Measurements from ENCODE around the gene TRAPPC1. TPM values are rescaled to one million over a fixed set of nuclear protein-coding genes. Genes with fewer than 3 reads are reported as not detected.

TRAPPC1 gene
- total RNA-seq, 1 experiment from 2014 or later: 132 TPM

DNA sequence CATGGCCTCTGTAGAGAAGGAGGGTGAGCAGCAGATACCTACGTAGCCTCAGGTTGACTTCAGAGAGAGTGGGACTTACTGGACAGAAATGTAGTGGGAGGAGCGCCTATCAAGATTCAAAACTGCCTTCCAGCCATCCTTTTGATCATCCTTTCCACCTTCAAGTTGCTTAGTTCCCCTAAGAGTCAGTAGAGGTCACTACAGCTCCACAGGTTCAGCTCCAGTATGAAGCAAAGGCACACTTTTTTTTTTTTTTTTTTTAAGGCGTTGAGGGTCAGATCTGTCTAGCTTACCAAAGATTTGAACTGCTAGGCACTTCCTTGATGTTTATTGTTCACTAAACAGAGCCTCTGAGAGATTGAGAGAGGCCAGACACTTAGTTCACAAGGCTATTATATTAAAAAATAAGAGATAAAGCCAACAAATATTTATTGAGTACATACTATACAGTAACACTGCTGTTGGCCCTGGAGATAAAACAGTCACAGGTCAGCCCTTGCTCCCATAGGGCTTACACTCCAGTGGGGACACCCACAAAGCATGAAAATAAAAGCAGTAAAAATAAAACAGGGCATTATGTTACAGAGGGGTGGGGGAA, 18.7 kb downstream of the TRAPPC1 start:
- Histone ChIP-seq H3K79me2 (ENCODE audit: insufficient read depth, low read length) (no peaks in the 10 kb centered on the region), H3K23ac (ENCODE audit: insufficient read length, low read depth, low read length) (no peak overlapping the region), H2BK15ac (ENCODE audit: low read depth, low read length) (no peak overlapping the region), H3K4me1 (ENCODE audit: insufficient read depth, low read length) (no peaks in the 10 kb centered on the region), H4K8ac (replicated peaks; ENCODE audit: insufficient read length, low read depth, low read length) (no peak overlapping the region), H4K91ac (ENCODE audit: insufficient read length, low read depth, low read length) (no peak overlapping the region), H3K9ac (ENCODE audit: extremely low read depth, insufficient read length, low read length) (no peak overlapping the region), H3K23me2 (ENCODE audit: insufficient read length, low read depth, low read length, poor library complexity, severe bottlenecking) (peaks cover 8% of the 10 kb centered on the region), H4K5ac (ENCODE audit: insufficient read length, low read depth, low read length) (no peak overlapping the region), H3K27me3 (ENCODE audit: insufficient read depth, low read length) (peaks cover 17% of the 10 kb centered on the region), H3K56ac (ENCODE audit: insufficient read length, low read depth, low read length) (no peak overlapping the region), H3K9me3 (ENCODE audit: control insufficient read depth, low read depth, low read length) (no peaks in the 10 kb centered on the region), H2AFZ (ENCODE audit: low read length) (no peak overlapping the region), H2BK12ac (ENCODE audit: insufficient read length, low read depth, low read length) (no peak overlapping the region), H3K4me2 (ENCODE audit: insufficient read depth, insufficient read length, low read length) (no peak overlapping the region), H2BK20ac (ENCODE audit: low read depth, low read length, poor library complexity, severe bottlenecking) (no peak overlapping the region), H3K14ac (ENCODE audit: insufficient read depth, low read length) (no peak overlapping the region), H3K27ac (ENCODE audit: insufficient read length, low read depth, low read length) (no peak overlapping the region), H3K79me1 (ENCODE audit: insufficient read depth, low read depth, low read length, poor library complexity, severe bottlenecking) (no peaks in the 10 kb centered on the region), H2AK5ac (ENCODE audit: insufficient read length, low read length) (no peak overlapping the region), H2BK5ac (ENCODE audit: insufficient read length, low read length) (no peak overlapping the region), H3K18ac (ENCODE audit: insufficient read length, low read depth, low read length) (no peak overlapping the region), H3T11ph (ENCODE audit: low read length) (no peak overlapping the region), H3K4ac (ENCODE audit: low read depth, low read length) (no peak overlapping the region), H4K20me1 (ENCODE audit: control insufficient read depth, insufficient read depth, insufficient read length) (no peaks in the 10 kb centered on the region), H2BK120ac (ENCODE audit: low read depth, low read length, poor library complexity, severe bottlenecking) (no peak overlapping the region)
- peaks cover 0 to 22% (median 8%) of the 10 kb centered on the region in 3 experiments; a peak in 5 of 7 replicates for H3K36me3 Mint-ChIP-seq (ENCODE audit: insufficient read depth in 1 of 3, low read depth in 3 of 3)
- H3K27ac Mint-ChIP-seq: no peak overlapping the region
- peaks cover 3 to 4% of the 10 kb centered on the region in 2 experiments; a peak in 3 of 5 replicates for H3K9me3 Mint-ChIP-seq
- WGBS (ENCODE audit: extremely low coverage, insufficient read length, low lambda C conversion rate): no CpG with 5 or more reads among the region's 3 CpGs
- TF ChIP-seq, protein P1, sequence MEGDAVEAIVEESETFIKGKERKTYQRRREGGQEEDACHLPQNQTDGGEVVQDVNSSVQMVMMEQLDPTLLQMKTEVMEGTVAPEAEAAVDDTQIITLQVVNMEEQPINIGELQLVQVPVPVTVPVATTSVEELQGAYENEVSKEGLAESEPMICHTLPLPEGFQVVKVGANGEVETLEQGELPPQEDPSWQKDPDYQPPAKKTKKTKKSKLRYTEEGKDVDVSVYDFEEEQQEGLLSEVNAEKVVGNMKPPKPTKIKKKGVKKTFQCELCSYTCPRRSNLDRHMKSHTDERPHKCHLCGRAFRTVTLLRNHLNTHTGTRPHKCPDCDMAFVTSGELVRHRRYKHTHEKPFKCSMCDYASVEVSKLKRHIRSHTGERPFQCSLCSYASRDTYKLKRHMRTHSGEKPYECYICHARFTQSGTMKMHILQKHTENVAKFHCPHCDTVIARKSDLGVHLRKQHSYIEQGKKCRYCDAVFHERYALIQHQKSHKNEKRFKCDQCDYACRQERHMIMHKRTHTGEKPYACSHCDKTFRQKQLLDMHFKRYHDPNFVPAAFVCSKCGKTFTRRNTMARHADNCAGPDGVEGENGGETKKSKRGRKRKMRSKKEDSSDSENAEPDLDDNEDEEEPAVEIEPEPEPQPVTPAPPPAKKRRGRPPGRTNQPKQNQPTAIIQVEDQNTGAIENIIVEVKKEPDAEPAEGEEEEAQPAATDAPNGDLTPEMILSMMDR (conservative IDR thresholded peaks at IDR 0.05): peak; percentile 80
- peaks cover 12 to 13% of the 10 kb centered on the region in 2 experiments for H3K4me1 Mint-ChIP-seq
- peak; percentile 53 for DNase-seq
- H3K27me3 Mint-ChIP-seq (ENCODE audit: low read depth): peaks cover 38% of the 10 kb centered on the region
- H3K4me3 Mint-ChIP-seq: no peak overlapping the region
